HepG2 (cell line): Measurements from ENCODE around the gene ZKSCAN2. TPM values are rescaled to one million over a fixed set of nuclear protein-coding genes. Genes with fewer than 3 reads are reported as not detected.

ENCODE experiments used
- ATAC-seq: fragments of 200-7000 bp; cut with Tn5 transposase; 3 replicates; pipeline ENCODE4 v1.9.1; 2020; ENCODE audit warnings: mild to moderate bottlenecking, moderate library complexity
- BruUV-seq: library from RNA; stranded (reverse); fragments of 400-500 nt; replicated peaks from 2 replicates; lab custom pipeline; 2021; lab: Mats Ljungman, UMichigan
- CTCF ChIA-PET: fragments of 300-600 bp; formaldehyde crosslinking; extraction: SDS; loops from one replicate; lab custom pipeline; 2021; ENCODE audit warnings: low total read pairs, inconsistent platforms, low intra/inter-chr PET ratio; lab: Yijun Ruan, JAX
- POLR2A ChIA-PET: fragments of 350-600 bp; sonication (Branson Sonifier 250); formaldehyde crosslinking; loops from one replicate; lab custom pipeline; 2020; ENCODE audit warnings: antibody characterized with exemption, inconsistent platforms; lab: Yijun Ruan, JAX
- DNase-seq: peaks from one replicate; pipeline ENCODE4 v3.0.0-alpha.2; 2015; ENCODE audit warnings: low spot score
- FAIRE-seq: peaks from 3 replicates; lab custom pipeline; 2011; peaks lifted over from hg19 to GRCh38; lab: Jason Lieb, UNC
- H2AFZ ChIP-seq: one replicate; pipeline ENCODE4 v1.6.1; 2011; ENCODE audit warnings: low read length, inconsistent platforms
- H3K27ac ChIP-seq: fragments of 300-600 bp; 3 replicates; pipeline ENCODE4 v1.8.0; 2011; ENCODE audit warnings: mixed run types, mild to moderate bottlenecking, mixed read lengths, low read length, inconsistent platforms; ENCODE audit not compliant: insufficient read depth; ENCODE audit errors: extremely low read length
- H3K27me3 ChIP-seq, 2 experiments: fragments of 200-600 bp in 1 of 2; 2 replicates in 1 of 2; 3 replicates in 1 of 2; pipeline versions ENCODE4 v1.6.0 to v1.8.0; 2011; ENCODE audit warnings: low read length in 2 of 2, mild to moderate bottlenecking in 2 of 2, moderate library complexity in 2 of 2, inconsistent platforms in 1 of 2; ENCODE audit not compliant: insufficient read depth in 2 of 2, control insufficient read depth in 1 of 2
- H3K36me3 ChIP-seq, 2 experiments: fragments of 200-600 bp in 1 of 2; replicated peaks in 1 of 2; 2 replicates in 1 of 2; 3 replicates in 1 of 2; pipeline versions ENCODE4 v1.5.1 to v1.8.0; 2011; ENCODE audit warnings: low read length in 2 of 2, inconsistent platforms in 1 of 2; ENCODE audit not compliant: insufficient read depth in 2 of 2, control insufficient read depth in 1 of 2
- H3K4me1 ChIP-seq: 2 replicates; pipeline ENCODE4 v1.5.1; 2012; ENCODE audit warnings: low read length, inconsistent platforms; ENCODE audit not compliant: insufficient read depth
- H3K4me2 ChIP-seq: 2 replicates; pipeline ENCODE4 v1.6.0; 2011; ENCODE audit warnings: low read depth, low read length, inconsistent platforms
- H3K4me3 ChIP-seq, 3 experiments: fragments of 200-600 bp in 1 of 3; sonication (generic), shearing (Covaris generic) in 1 of 3; replicated peaks in 1 of 3; 2 replicates each; pipeline ENCODE4 v1.5.1; 2011 to 2016; ENCODE audit warnings: low read length in 3 of 3, inconsistent platforms in 2 of 3, low read depth in 2 of 3, mild to moderate bottlenecking in 2 of 3, control low read depth in 1 of 3, mixed read lengths in 1 of 3; ENCODE audit not compliant: insufficient read depth in 1 of 3
- H3K79me2 ChIP-seq: one replicate; pipeline ENCODE4 v1.6.1; 2011; ENCODE audit warnings: low read length, inconsistent platforms; ENCODE audit not compliant: insufficient read depth
- H3K9ac ChIP-seq: 2 replicates; pipeline ENCODE4 v1.6.0; 2011; ENCODE audit warnings: mild to moderate bottlenecking, low read depth, low read length, inconsistent platforms; ENCODE audit not compliant: insufficient read depth
- H3K9me3 ChIP-seq: 2 replicates; pipeline ENCODE4 v1.5.1; 2012; ENCODE audit warnings: mild to moderate bottlenecking, low read length
- H4K20me1 ChIP-seq: 2 replicates; pipeline ENCODE4 v1.6.0; 2011; ENCODE audit warnings: inconsistent platforms, mild to moderate bottlenecking, low read length, moderate library complexity; ENCODE audit not compliant: insufficient read depth
- ELF3 ChIP-seq: IDR thresholded peaks from 2 replicates; pipeline ENCODE4 v1.6.1; 2016; ENCODE audit warnings: missing genetic modification reagents, missing compliant biosample characterization
- ESRRA ChIP-seq: sonication (generic); formaldehyde crosslinking; IDR thresholded peaks from 2 replicates; pipeline ENCODE4 v1.5.1; 2020; ENCODE audit warnings: mild to moderate bottlenecking, low read depth, missing genetic modification reagents
- NAIF1 ChIP-seq: sonication (generic); formaldehyde crosslinking; IDR thresholded peaks from 2 replicates; pipeline ENCODE4 v1.5.0; 2020; ENCODE audit warnings: mild to moderate bottlenecking, missing genetic modification reagents, borderline replicate concordance
- REL ChIP-seq: sonication (generic); formaldehyde crosslinking; conservative IDR thresholded peaks from 2 replicates; pipeline ENCODE4 v1.8.0; 2022; ENCODE audit warnings: mild to moderate bottlenecking, missing genetic modification reagents, moderate library complexity
- XRCC5 ChIP-seq: fragments of 200-400 bp; formaldehyde crosslinking; optimal IDR thresholded peaks from 2 replicates; pipeline ENCODE3; 2017; ENCODE audit warnings: mild to moderate bottlenecking, low read length
- ZBTB3 ChIP-seq: sonication (generic); formaldehyde crosslinking; IDR thresholded peaks from 2 replicates; pipeline ENCODE4 v1.4.0; 2020; ENCODE audit warnings: low read depth, mild to moderate bottlenecking, moderate library complexity, missing genetic modification reagents, borderline replicate concordance
- ZFAT ChIP-seq: sonication (generic); formaldehyde crosslinking; conservative IDR thresholded peaks from 2 replicates; pipeline ENCODE4 v1.8.1; 2023; ENCODE audit warnings: missing genetic modification reagents, inconsistent platforms
- ZNF3 ChIP-seq: IDR thresholded peaks from 2 replicates; pipeline ENCODE4 v1.7.0; 2017; ENCODE audit warnings: inconsistent platforms
- ZNF33A ChIP-seq: sonication (generic); formaldehyde crosslinking; IDR thresholded peaks from 2 replicates; pipeline ENCODE4 v1.5.1; 2020; ENCODE audit warnings: missing genetic modification reagents, mild to moderate bottlenecking, moderate library complexity, borderline replicate concordance
- ZNF543 ChIP-seq: sonication (generic); formaldehyde crosslinking; IDR thresholded peaks from 2 replicates; pipeline ENCODE4 v1.4.0; 2020; ENCODE audit warnings: mild to moderate bottlenecking, missing genetic modification reagents
- ZNF607 ChIP-seq: sonication (generic); formaldehyde crosslinking; IDR thresholded peaks from 2 replicates; pipeline ENCODE4 v1.5.1; 2020; ENCODE audit warnings: missing genetic modification reagents, mild to moderate bottlenecking, borderline replicate concordance
- ZNF660 ChIP-seq: sonication (generic); formaldehyde crosslinking; IDR thresholded peaks from 2 replicates; pipeline ENCODE4 v1.5.1; 2020; ENCODE audit warnings: mild to moderate bottlenecking, low read depth, missing genetic modification reagents, borderline replicate concordance
- ZNF724P ChIP-seq: sonication (generic); formaldehyde crosslinking; IDR thresholded peaks from 2 replicates; pipeline ENCODE4 v1.8.0; 2022; ENCODE audit warnings: missing genetic modification reagents, borderline replicate concordance
- ZNF839 ChIP-seq: sonication (generic); formaldehyde crosslinking; IDR thresholded peaks from 2 replicates; pipeline ENCODE4 v1.4.0; 2020; ENCODE audit warnings: missing genetic modification reagents, mild to moderate bottlenecking, borderline replicate concordance
- WGBS: methylation state at CpG from one replicate; pipeline ENCODE4 v1.1.6; 2017; ENCODE audit warnings: low lambda C conversion rate; 5-methylcytosine and 5-hydroxymethylcytosine counted together
- in situ Hi-C: cut with HindIII; loops from 2 replicates; pipeline ENCODE4 v1.10.0; 2017; ENCODE audit warnings: low pct_unique_long_range_greater_than_20kb; ENCODE audit not compliant: extremely low pct_ligation_motif_present
- intact Hi-C: fragments of 100-400 bp; cut with micrococcal nuclease; formaldehyde crosslinking; loops from one replicate; pipeline ENCODE4 v1.10.0; 2022; ENCODE audit not compliant: unreplicated experiment
- polyA plus RNA-seq, 8 experiments: library from polyadenylated mRNA; depleted of rRNA in 3 of 8; stranded (reverse) in 7 of 8; unstranded in 1 of 8; fragments of >200 nt; fragmentation: Illumina TruSeq in 4 of 8; extraction: Trizol in 4 of 8; gene quantifications; 2 replicates each; pipeline versions ENCODE4 v1.2.1 to v1.2.3, GENCODE V29; 2011 to 2016; ENCODE audit warnings: low read depth in 4 of 8, missing spikeins in 1 of 8, mixed read lengths in 1 of 8; ENCODE audit not compliant: insufficient read depth in 1 of 8
- total RNA-seq, 5 experiments: library from RNA; depleted of rRNA; stranded (reverse); fragments of >200 nt; fragmentation: Illumina TruSeq; extraction: Trizol; gene quantifications; 2 replicates each; pipeline ENCODE4 v1.2.3, GENCODE V29; 2016; ENCODE audit warnings: low read depth in 1 of 5
- TF ChIP-seq, protein P1 (sequence below): IDR thresholded peaks from 2 replicates; pipeline ENCODE4 v1.6.1; 2012; ENCODE audit warnings: inconsistent platforms
- TF ChIP-seq, protein P2 (sequence below), 2 experiments: fragments of 450-650 bp in 1 of 2; sonication (generic) in 1 of 2; formaldehyde crosslinking; IDR thresholded peaks; 2 replicates each; pipeline versions ENCODE4 v1.5.0 to v1.8.0; 2020 to 2022; ENCODE audit warnings: mild to moderate bottlenecking in 1 of 2, missing genetic modification reagents in 1 of 2
- TF ChIP-seq, protein P3 (sequence below), 2 experiments: sonication (generic) in 1 of 2; formaldehyde crosslinking in 1 of 2; IDR thresholded peaks; 2 replicates each; pipeline versions ENCODE4 v1.5.1 to v1.6.1; 2011 to 2020; ENCODE audit warnings: borderline replicate concordance in 1 of 2, low read depth in 1 of 2, low read length in 1 of 2, mild to moderate bottlenecking in 1 of 2, missing genetic modification reagents in 1 of 2, moderate library complexity in 1 of 2

The ZKSCAN2 gene
- total and polyA plus RNA-seq, 2 of the 13 experiments (the other 11 are each of a cell fraction or from before 2014, with no cell fraction given): 4.2 to 11.1 TPM

GRCh38 chr16:25212636-25213035 is 45.0 kb downstream of the ZKSCAN2 start:
- no peaks in the 10 kb centered on the region for H3K36me3 ChIP-seq
- no TSS peak for BruUV-seq
- no peaks in the 10 kb centered on the region for H3K9me3 ChIP-seq
- no peak for FAIRE-seq
- intact Hi-C loops: no loop called here
- no peak for ATAC-seq
- ChIA-PET CTCF (no interaction called here), POLR2A (no interaction called here)
- H3K4me2 ChIP-seq: no peak overlapping the region
- no peaks in the 10 kb centered on the region for H3K79me2 ChIP-seq
- in situ Hi-C loops: no loop called here
- 25% methylated on average over 2 of the region's 2 CpGs for WGBS
- H3K27ac ChIP-seq: no peak overlapping the region
- H4K20me1 ChIP-seq: no peaks in the 10 kb centered on the region
- H3K4me3 ChIP-seq: no peak overlapping the region
- TF ChIP-seq, protein P1, sequence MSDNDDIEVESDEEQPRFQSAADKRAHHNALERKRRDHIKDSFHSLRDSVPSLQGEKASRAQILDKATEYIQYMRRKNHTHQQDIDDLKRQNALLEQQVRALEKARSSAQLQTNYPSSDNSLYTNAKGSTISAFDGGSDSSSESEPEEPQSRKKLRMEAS: no peak
- TF ChIP-seq ZNF607 (CRISPR knock-in tag): no peak
- TF ChIP-seq, protein P2, sequence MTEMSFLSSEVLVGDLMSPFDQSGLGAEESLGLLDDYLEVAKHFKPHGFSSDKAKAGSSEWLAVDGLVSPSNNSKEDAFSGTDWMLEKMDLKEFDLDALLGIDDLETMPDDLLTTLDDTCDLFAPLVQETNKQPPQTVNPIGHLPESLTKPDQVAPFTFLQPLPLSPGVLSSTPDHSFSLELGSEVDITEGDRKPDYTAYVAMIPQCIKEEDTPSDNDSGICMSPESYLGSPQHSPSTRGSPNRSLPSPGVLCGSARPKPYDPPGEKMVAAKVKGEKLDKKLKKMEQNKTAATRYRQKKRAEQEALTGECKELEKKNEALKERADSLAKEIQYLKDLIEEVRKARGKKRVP (CRISPR knock-in tag; IDR thresholded peaks at IDR 0.05): no peak
- TF ChIP-seq ZNF33A (CRISPR knock-in tag): no peak
- no peak for TF ChIP-seq ZNF3 (CRISPR knock-in tag)
- no peak for TF ChIP-seq ESRRA (CRISPR knock-in tag)
- TF ChIP-seq ZNF724P (CRISPR knock-in tag): no peak
- no peak for TF ChIP-seq NAIF1 (CRISPR knock-in tag)
- TF ChIP-seq XRCC5: no peak
- TF ChIP-seq, protein P3, sequence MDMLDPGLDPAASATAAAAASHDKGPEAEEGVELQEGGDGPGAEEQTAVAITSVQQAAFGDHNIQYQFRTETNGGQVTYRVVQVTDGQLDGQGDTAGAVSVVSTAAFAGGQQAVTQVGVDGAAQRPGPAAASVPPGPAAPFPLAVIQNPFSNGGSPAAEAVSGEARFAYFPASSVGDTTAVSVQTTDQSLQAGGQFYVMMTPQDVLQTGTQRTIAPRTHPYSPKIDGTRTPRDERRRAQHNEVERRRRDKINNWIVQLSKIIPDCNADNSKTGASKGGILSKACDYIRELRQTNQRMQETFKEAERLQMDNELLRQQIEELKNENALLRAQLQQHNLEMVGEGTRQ (IDR thresholded peaks at IDR 0.05; ENCODE audit: low read depth, low read length): no peak
- TF ChIP-seq, protein P3 (CRISPR knock-in tag; IDR thresholded peaks at IDR 0.05; ENCODE audit: borderline replicate concordance): no peak
- TF ChIP-seq ZNF660 (CRISPR knock-in tag): no peak
- TF ChIP-seq ZFAT (CRISPR knock-in tag): no peak
- no peak for TF ChIP-seq ZNF543 (CRISPR knock-in tag)
- no peak for TF ChIP-seq ZBTB3 (CRISPR knock-in tag)
- no peak for TF ChIP-seq REL
- no peak for TF ChIP-seq ZNF839 (CRISPR knock-in tag)
- TF ChIP-seq ELF3 (CRISPR knock-in tag): no peak
- H3K27me3 ChIP-seq: no peaks in the 10 kb centered on the region; a peak in 1 of 5 replicates
- no peak overlapping the region for H3K9ac ChIP-seq
- H2AFZ ChIP-seq: no peak overlapping the region
- H3K4me1 ChIP-seq: peaks cover 28% of the 10 kb centered on the region
- DNase-seq: no peak
